Measurements from ENCODE around the gene MRPL36.

MRPL36 gene

DNA sequence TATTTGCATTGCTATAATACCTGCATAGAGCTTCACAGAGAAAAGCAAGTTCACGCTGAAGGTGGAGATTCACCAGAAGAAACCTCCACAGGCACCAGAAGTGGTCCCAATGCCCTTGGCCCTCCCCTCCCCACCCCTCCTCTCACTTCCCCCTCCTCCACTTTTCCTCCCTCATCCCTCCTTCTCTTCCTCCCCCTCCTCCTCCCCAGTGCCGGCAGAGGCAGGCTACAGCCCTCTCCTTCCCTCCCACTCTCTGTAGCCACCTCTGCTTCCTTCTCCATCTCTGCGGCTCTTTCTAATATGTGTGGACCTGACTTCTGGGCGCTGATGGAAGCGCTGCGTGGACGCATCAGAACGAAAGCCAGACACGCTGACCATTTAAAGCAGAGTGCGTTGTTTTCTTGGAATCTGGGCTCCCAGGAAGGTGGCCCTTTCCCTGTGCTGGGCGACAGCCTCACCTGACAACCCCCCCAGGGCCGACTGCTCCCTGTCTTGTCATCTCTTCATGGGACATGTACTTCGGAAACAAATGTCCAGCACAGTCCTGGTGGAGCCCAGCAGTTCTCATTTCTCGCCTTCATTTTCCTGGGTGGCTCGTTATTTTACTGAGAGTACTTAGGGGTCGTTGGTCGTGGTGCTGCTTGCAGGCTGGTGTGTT lies 31.1 kb upstream of the MRPL36 start:
- no peak overlapping the region for H3K9ac ChIP-seq (ENCODE audit: low read length)

DNA sequence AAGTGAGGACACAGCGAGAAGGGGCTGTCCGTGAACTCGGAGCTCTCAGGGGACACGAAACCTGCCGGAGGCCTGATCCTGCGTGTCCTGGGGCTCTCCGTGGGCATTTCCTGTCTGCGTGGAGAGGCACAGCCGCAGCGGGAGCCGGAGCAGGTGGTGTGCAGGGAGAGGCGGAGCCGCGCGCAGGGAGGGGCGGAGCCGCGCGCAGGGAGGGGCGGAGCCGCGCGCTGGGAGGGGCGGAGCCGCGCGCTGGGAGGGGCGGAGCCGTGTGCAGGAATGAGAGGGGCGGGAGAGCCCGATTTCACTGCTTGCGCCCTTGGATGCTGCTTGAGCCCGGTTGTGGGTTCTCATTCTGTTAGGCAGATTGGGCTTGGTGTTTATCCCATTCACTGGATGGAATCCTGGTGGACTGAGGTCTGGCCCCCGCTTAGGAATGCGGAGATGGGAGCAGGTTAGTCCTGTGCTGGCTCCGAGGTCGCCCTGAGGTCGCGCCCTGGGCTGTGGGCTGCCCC lies 28.3 kb upstream of the MRPL36 start:
- no peaks in the 10 kb centered on the region for H3K4me1 ChIP-seq (ENCODE audit: insufficient read depth, low read length)
- H3K36me3 ChIP-seq (ENCODE audit: insufficient read depth, low read length) = peaks cover 6% of the 10 kb centered on the region
- no peak overlapping the region for H3K27ac ChIP-seq (ENCODE audit: low read depth, low read length)
- no peaks in the 10 kb centered on the region for H3K9me3 ChIP-seq (ENCODE audit: low read length)
- H3K27me3 ChIP-seq (ENCODE audit: control insufficient read depth in 1 of 2, insufficient read depth in 2 of 2, low read length in 2 of 2) = no peaks in the 10 kb centered on the region
- no peak overlapping the region for H3K4me3 ChIP-seq (ENCODE audit: low read depth in 1 of 2, low read length in 2 of 2)
- H3K9ac ChIP-seq (ENCODE audit: low read length) = no peak overlapping the region

More for the DNA sequence above, 31.1 kb upstream of the MRPL36 start:
- no peaks in the 10 kb centered on the region for H3K27me3 ChIP-seq (ENCODE audit: control insufficient read depth in 1 of 2, insufficient read depth in 2 of 2, low read length in 2 of 2)
- H3K9me3 ChIP-seq (ENCODE audit: low read length) = no peaks in the 10 kb centered on the region
- H3K36me3 ChIP-seq (ENCODE audit: insufficient read depth, low read length) = peaks cover 6% of the 10 kb centered on the region
- no peaks in the 10 kb centered on the region for H3K4me1 ChIP-seq (ENCODE audit: insufficient read depth, low read length)
- no peak overlapping the region for H3K4me3 ChIP-seq (ENCODE audit: low read depth in 1 of 2, low read length in 2 of 2)
- no peak overlapping the region for H3K27ac ChIP-seq (ENCODE audit: low read depth, low read length)

DNA sequence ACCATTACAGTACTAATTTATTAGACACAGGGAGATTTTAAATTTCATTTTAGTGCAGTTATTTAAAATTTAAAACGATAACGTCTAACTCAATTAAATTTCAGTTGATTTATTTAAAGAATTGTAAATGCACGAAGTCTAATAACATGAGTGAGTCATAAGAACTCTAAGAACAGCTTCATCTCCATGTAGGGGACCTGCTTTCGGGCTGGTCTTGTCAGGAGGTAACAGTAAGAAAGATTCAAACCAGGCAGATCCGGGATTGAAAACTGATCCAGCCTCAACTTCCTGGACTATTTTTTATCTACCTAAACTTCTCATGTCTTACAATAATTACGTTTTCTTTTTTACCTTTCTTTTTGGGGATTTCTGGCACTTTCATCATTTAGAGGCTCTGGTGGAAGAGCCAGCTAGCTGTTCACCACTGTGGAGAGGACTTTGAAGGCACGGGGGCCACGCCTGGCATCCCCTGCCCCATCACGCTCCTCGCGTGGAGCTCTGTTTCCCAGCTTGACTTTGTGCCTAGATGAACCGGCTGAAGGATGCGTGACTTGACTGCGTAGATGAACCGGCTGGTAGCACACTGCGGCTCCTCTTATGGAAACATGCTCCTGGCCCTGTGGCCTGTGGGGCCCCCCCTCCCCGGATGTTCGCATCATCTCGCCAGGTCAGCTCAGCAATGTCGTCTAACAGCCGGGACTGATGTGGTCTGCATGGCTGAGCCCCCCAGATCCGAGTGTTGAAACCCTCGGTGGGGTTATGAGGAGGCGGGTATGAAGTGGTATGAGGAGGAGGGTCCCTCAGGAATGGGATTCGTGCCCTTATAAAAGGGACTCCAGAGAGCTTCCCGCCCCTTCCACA lies 27.6 kb upstream of the MRPL36 start:
- H3K27me3 ChIP-seq (ENCODE audit: control insufficient read depth in 1 of 2, insufficient read depth in 2 of 2, low read length in 2 of 2) = no peaks in the 10 kb centered on the region
- no peak overlapping the region for H3K27ac ChIP-seq (ENCODE audit: low read depth, low read length)
- H3K4me3 ChIP-seq (ENCODE audit: low read depth in 1 of 2, low read length in 2 of 2) = no peak overlapping the region
- no peaks in the 10 kb centered on the region for H3K4me1 ChIP-seq (ENCODE audit: insufficient read depth, low read length)
- H3K9ac ChIP-seq (ENCODE audit: low read length) = no peak overlapping the region
- peaks cover 8% of the 10 kb centered on the region for H3K36me3 ChIP-seq (ENCODE audit: insufficient read depth, low read length)
- no peaks in the 10 kb centered on the region for H3K9me3 ChIP-seq (ENCODE audit: low read length)

DNA sequence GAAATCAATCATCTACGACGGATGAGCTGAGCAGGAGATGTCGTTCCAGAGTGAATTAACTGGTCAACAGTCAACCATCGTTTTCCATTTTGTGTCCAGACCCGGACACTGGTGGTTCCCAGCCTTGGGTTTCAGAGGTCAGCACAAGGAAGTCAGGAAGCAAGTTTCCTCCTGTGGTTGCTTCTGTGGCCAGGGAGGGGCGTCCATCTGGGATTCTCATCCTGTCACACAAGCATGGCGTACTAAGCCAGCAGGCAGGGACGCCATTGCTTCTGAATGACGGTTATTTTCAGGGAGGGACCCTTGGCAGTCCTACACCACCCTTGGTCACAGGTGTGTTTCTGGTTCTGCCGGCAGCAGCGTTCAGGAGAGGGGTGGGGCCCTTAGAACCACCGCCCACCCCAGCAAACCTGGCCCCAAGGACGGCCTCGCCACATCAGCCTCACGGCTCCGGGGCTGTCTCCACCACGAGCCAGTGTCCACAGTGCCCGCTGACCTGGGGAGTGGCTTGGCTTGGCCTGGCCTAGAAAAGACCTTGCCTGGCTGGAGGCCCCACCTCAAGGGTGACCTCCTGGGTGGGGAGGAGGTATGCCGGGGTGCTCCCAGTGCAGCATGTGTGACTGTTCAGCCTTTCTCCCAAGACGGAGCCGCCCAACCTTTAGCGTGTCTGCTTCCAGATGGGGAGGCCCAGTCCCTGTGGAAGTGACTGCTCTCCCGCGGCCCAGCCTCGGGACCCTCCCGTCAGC lies 26.8 kb upstream of the MRPL36 start:
- Histone ChIP-seq H3K9me3 (ENCODE audit: low read length) (no peaks in the 10 kb centered on the region), H3K9ac (ENCODE audit: low read length) (no peak overlapping the region), H3K4me3 (ENCODE audit: low read depth in 1 of 2, low read length in 2 of 2) (no peak overlapping the region), H3K27ac (ENCODE audit: low read depth, low read length) (no peak overlapping the region), H3K4me1 (ENCODE audit: insufficient read depth, low read length) (no peaks in the 10 kb centered on the region), H3K27me3 (ENCODE audit: control insufficient read depth in 1 of 2, insufficient read depth in 2 of 2, low read length in 2 of 2) (no peaks in the 10 kb centered on the region), H3K36me3 (ENCODE audit: insufficient read depth, low read length) (peaks cover 12% of the 10 kb centered on the region)

DNA sequence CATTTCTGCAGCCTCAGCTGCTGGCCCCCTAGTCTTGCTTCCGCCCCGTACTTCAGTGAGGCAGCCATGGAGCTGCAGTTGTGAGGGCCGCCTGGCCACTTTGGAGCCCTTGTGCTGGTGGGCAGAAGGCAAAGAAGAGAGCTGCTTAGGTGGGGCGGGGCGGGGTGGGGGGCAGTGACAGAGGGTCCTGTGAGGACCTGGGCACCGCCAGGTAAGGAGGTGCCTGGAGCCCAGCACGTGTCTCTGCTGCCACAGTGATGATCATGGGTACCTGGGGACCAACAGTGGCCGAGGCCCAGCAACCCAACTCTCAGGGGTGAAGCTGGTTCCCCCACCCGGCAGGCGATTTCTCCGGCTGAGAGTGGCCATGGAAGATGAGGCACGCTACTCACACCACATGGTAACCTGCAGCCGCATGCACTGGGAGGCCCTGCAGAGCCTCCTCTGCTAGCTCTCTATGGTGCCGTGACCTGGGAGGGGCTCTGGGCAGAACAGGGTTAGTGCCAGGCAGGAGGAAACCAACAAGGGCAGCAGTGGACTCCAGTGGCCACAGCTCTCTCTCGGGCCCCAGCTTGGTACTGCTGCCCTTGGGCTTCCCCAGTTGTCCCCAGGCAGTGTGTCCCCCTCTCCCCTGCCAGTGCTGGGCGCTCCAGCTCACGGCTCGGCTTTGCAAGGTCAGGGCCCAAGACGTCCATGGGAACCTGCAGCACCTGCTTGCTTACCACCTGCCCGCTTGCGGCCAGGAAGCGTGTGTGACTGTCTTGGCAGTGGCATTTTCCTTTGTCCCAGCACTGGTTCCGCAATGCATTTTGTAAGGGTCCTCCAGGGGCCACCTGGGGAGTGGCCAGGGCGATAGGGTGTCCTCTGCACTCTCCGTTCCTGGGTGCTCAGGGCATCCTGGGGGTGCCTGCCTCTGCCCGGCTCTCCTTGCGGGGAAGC lies 25.5 kb upstream of the MRPL36 start:
- peaks cover 19% of the 10 kb centered on the region for H3K36me3 ChIP-seq (ENCODE audit: insufficient read depth, low read length)
- no peaks in the 10 kb centered on the region for H3K9me3 ChIP-seq (ENCODE audit: low read length)
- no peak overlapping the region for H3K9ac ChIP-seq (ENCODE audit: low read length)
- H3K4me1 ChIP-seq (ENCODE audit: insufficient read depth, low read length) = no peaks in the 10 kb centered on the region
- no peak overlapping the region for H3K27ac ChIP-seq (ENCODE audit: low read depth, low read length)
- H3K4me3 ChIP-seq (ENCODE audit: low read depth in 1 of 2, low read length in 2 of 2) = no peak overlapping the region
- H3K27me3 ChIP-seq (ENCODE audit: control insufficient read depth in 1 of 2, insufficient read depth in 2 of 2, low read length in 2 of 2) = no peaks in the 10 kb centered on the region

DNA sequence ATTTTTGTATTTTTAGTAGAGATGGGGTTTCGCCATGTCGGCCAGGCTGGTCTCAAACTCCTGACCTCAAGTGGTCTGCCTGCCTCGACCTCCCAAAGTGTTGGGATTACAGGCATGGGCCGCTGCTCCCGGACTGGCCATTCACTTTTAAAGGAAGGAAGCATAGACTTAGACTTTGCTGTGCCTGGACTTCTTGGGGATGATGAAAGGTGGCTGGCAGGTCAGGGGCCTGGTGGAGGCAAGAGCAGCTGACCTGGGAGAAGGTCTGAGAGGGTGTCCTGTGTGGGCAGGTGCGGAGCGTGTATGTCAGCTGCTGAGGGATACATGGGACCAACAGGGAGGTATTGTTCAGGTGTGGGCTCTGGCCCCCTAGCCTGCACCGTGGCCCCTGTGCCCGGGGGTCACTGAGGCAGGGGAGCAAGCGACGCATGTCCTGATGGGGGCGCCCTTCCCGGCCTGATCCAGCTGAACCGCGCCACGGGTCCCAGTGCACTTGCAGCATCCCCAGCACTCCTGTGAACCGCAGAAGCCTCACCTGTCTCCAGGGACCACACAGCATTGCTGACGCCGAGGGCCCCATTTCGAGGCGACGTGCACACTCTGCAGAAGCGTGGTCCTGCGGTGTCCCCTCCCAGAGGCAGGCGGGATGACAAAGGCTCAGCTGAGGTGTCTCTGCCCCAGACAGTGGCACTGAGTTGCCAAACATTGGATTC lies 24.6 kb upstream of the MRPL36 start:
- Histone ChIP-seq H3K9ac (ENCODE audit: low read length) (no peak overlapping the region), H3K4me1 (ENCODE audit: insufficient read depth, low read length) (no peaks in the 10 kb centered on the region), H3K27ac (ENCODE audit: low read depth, low read length) (no peak overlapping the region), H3K27me3 (ENCODE audit: control insufficient read depth in 1 of 2, insufficient read depth in 2 of 2, low read length in 2 of 2) (no peaks in the 10 kb centered on the region), H3K4me3 (ENCODE audit: low read depth in 1 of 2, low read length in 2 of 2) (no peak overlapping the region), H3K36me3 (ENCODE audit: insufficient read depth, low read length) (peaks cover 27% of the 10 kb centered on the region), H3K9me3 (ENCODE audit: low read length) (no peaks in the 10 kb centered on the region)

DNA sequence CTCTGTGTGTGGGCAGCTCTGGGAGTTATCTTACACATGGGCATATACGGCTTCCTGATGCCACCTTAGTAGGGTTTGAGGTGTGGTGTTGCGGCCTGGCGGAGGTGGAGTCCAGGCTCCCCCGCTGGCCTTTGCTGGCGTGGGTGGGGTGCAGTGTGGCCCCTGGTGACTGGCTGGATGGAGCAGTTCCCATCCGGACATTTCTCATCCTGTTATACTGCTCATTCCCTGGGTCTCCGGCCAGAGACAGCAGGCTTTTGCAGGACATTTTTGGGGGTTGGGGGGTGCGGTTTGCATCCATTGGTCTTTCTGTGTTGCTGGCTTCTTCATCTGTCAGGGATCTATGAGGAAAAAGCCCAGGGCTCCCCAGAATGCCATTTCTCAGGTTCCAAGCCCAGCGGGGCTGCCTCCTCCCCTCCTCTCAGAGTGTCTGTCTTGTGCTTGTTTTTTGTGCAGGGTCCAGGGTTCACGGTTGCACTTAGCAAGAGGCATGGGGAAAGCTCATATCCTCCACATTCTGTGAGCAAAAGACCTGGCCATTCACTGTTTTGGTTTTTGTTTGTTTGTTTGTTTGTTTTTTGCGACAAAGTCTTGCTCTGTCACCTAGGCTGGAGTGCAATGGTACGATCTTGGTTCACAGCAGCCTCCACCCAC lies 23.9 kb upstream of the MRPL36 start:
- no peak overlapping the region for H3K4me3 ChIP-seq (ENCODE audit: low read depth in 1 of 2, low read length in 2 of 2)
- no peak overlapping the region for H3K9ac ChIP-seq (ENCODE audit: low read length)
- no peaks in the 10 kb centered on the region for H3K4me1 ChIP-seq (ENCODE audit: insufficient read depth, low read length)
- no peaks in the 10 kb centered on the region for H3K9me3 ChIP-seq (ENCODE audit: low read length)
- H3K36me3 ChIP-seq (ENCODE audit: insufficient read depth, low read length) = peaks cover 34% of the 10 kb centered on the region
- no peaks in the 10 kb centered on the region for H3K27me3 ChIP-seq (ENCODE audit: control insufficient read depth in 1 of 2, insufficient read depth in 2 of 2, low read length in 2 of 2)
- H3K27ac ChIP-seq (ENCODE audit: low read depth, low read length) = no peak overlapping the region

DNA sequence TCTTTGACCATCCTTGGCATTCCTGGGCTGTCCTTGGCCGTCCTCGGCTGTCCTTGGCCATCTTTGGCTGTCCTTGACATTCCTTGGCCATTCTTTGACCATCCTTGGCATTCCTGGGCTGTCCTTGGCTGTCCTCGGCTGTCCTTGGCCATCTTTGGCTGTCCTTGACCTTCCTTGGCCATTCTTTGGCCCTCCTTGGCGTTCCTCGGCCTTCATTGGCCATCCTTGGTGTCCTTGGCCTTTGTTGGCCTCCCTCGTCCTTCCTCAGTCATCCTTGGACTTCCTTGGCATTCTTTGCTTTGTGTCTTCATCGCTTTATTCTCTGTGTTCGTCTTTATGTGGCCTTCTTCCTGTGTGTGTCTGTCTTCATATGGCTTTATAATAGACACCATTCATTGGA lies 22.2 kb upstream of the MRPL36 start:
- H3K36me3 ChIP-seq (ENCODE audit: insufficient read depth, low read length) = peaks cover 46% of the 10 kb centered on the region
- no peaks in the 10 kb centered on the region for H3K27me3 ChIP-seq (ENCODE audit: control insufficient read depth in 1 of 2, insufficient read depth in 2 of 2, low read length in 2 of 2)
- H3K27ac ChIP-seq (ENCODE audit: low read depth, low read length) = no peak overlapping the region
- no peak overlapping the region for H3K4me3 ChIP-seq (ENCODE audit: low read depth in 1 of 2, low read length in 2 of 2)
- H3K4me1 ChIP-seq (ENCODE audit: insufficient read depth, low read length) = no peaks in the 10 kb centered on the region
- no peaks in the 10 kb centered on the region for H3K9me3 ChIP-seq (ENCODE audit: low read length)
- H3K9ac ChIP-seq (ENCODE audit: low read length) = no peak overlapping the region

DNA sequence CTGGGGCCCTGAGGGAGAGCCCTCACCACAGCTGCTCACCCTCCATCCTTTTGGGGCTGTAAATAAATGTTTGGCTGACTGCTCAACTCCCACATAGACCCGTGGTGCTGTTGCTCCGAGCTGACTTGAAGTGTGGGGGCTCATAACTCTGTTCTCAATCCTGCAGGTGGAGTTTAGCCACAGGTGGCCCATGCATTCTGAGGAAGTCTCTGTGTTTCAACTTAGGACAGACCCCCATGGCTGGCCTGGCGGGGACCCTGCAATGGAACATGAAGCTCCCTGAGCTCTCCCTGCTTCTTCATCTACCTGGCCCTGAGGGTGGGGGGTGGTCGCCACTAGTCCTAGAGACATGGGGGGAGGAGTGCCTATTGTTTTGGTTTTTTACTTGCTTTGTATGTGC lies 21.3 kb upstream of the MRPL36 start:
- H3K27me3 ChIP-seq (ENCODE audit: control insufficient read depth in 1 of 2, insufficient read depth in 2 of 2, low read length in 2 of 2) = no peaks in the 10 kb centered on the region
- H3K4me1 ChIP-seq (ENCODE audit: insufficient read depth, low read length) = no peaks in the 10 kb centered on the region
- no peak overlapping the region for H3K9ac ChIP-seq (ENCODE audit: low read length)
- no peaks in the 10 kb centered on the region for H3K9me3 ChIP-seq (ENCODE audit: low read length)
- no peak overlapping the region for H3K27ac ChIP-seq (ENCODE audit: low read depth, low read length)
- H3K4me3 ChIP-seq (ENCODE audit: low read depth in 1 of 2, low read length in 2 of 2) = no peak overlapping the region
- H3K36me3 ChIP-seq (ENCODE audit: insufficient read depth, low read length) = peaks cover 49% of the 10 kb centered on the region

DNA sequence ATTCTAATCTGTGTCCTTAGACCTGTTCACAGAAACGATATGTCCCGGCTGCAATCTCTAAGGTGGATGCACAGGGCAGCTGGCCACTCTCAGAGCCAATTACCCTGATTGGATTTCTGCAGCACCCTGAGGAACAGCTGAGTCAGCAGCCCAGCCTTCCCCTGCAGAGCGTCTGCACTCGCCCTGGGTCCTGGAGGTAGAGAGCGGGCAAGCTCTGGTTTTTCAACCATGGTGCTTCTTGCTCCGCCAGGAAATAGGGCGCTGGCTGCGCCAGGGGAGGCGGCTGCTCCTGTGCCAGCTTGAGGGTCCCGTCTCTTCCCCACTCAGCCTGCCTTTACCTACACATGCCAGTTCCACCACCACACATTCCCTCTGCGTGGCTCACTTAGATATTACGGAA lies 20.7 kb upstream of the MRPL36 start:
- H3K27ac ChIP-seq (ENCODE audit: low read depth, low read length) = no peak overlapping the region
- no peak overlapping the region for H3K9ac ChIP-seq (ENCODE audit: low read length)
- peaks cover 54% of the 10 kb centered on the region for H3K36me3 ChIP-seq (ENCODE audit: insufficient read depth, low read length)
- H3K9me3 ChIP-seq (ENCODE audit: low read length) = no peaks in the 10 kb centered on the region
- H3K27me3 ChIP-seq (ENCODE audit: control insufficient read depth in 1 of 2, insufficient read depth in 2 of 2, low read length in 2 of 2) = no peaks in the 10 kb centered on the region
- no peaks in the 10 kb centered on the region for H3K4me1 ChIP-seq (ENCODE audit: insufficient read depth, low read length)
- H3K4me3 ChIP-seq (ENCODE audit: low read depth in 1 of 2, low read length in 2 of 2) = no peak overlapping the region
